Uterus (tissue), 4 donors: ENCODE measurements around the gene CAMK1D. TPM values are rescaled to one million over a fixed set of nuclear protein-coding genes. Genes with fewer than 3 reads are reported as not detected.
"Not testable (repeated sequence)": the region's sequence is repeated elsewhere in the genome, so short reads cannot be mapped to it uniquely, and the experiment has no call there.

Experiments used
- DNase-seq, 2 donors: peaks; one replicate each; pipeline ENCODE4 v3.0.0-alpha.2; 2019 to 2020
- H3K27ac ChIP-seq, 2 donors: fragments of 200-600 bp; sonication (generic); 1 replicate in 1 of 2; 2 replicates in 1 of 2; pipeline ENCODE4 v1.5.1; 2016 to 2018
- H3K27me3 ChIP-seq, 2 donors: fragments of 200-600 bp; sonication (generic); one replicate each; pipeline ENCODE4 v1.5.1; 2018 to 2019; ENCODE audit warnings: control low read depth in 1 of 2
- H3K36me3 ChIP-seq, 2 donors: fragments of 200-600 bp; sonication (generic); one replicate each; pipeline ENCODE4 v1.5.1; 2019; ENCODE audit warnings: control low read depth in 1 of 2
- H3K4me1 ChIP-seq, 2 donors: fragments of 200-600 bp; sonication (generic); one replicate each; pipeline ENCODE4 v1.5.1; 2018 to 2019; ENCODE audit warnings: control low read depth in 1 of 2
- H3K4me3 ChIP-seq, 2 donors: fragments of 200-600 bp; sonication (generic); 1 replicate in 1 of 2; 2 replicates in 1 of 2; pipeline ENCODE4 v1.5.1; 2018 to 2019; ENCODE audit warnings: mild to moderate bottlenecking in 1 of 2
- H3K9me3 ChIP-seq, 2 donors: fragments of 200-600 bp; sonication (generic); one replicate each; pipeline ENCODE4 v1.5.1; 2019; ENCODE audit warnings: control low read depth in 1 of 2
- POLR2A ChIP-seq, 2 donors: fragments of 450-650 bp; IDR thresholded peaks; one replicate each; pipeline ENCODE4 v1.6.1; 2016; ENCODE audit warnings: antibody characterized with exemption in 2 of 2, mild to moderate bottlenecking in 1 of 2, moderate library complexity in 1 of 2
- intact Hi-C: fragments of 100-400 bp; cut with DNase I; formaldehyde crosslinking; loops from one replicate; pipeline ENCODE4 v1.15.1; 2023; ENCODE audit warnings: low total_unique reads
- total RNA-seq, 4 donors: library from RNA; depleted of rRNA in 3 of 4; stranded (reverse); fragments of >200 nt in 3 of 4; gene quantifications; one replicate each; pipeline versions ENCODE4 v1.1.0 to v1.2.4, GENCODE V29; 2014 to 2023
- TF ChIP-seq, protein P1 (sequence below), 4 experiments: fragments of 200-600 bp in 2 of 4; fragments of 450-650 bp in 2 of 4; sonication (generic) in 2 of 4; IDR thresholded peaks; one replicate each; pipeline ENCODE4 v1.5.1; 2016 to 2019; ENCODE audit warnings: antibody characterized with exemption in 4 of 4, mild to moderate bottlenecking in 2 of 4, moderate library complexity in 1 of 4
- donor health status: DM: yes; HTN: yes; CAD: no.

The CAMK1D gene
- total RNA-seq, 4 donors from 2014 or later = 3.5 to 48.4 (median 10.8) TPM

DNA sequence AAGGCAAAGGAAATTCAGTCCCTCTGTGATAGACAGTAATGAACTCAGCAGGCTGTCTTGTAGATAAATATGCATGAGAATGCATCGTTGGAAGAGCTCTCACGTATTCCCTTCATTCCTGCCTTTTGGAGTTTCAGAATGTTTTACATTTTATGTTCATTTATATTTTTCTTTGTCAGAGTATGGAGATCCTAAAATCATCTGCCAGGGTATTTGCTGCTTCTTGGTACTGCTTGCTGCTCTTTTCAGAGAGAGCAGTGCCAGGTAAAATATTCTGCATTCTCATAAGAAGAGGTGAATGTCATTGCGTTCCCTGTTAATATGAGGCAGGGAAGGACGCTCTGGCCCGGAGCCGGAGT lies 362.0 kb downstream of the CAMK1D start:
- TF ChIP-seq POLR2A (IDR thresholded peaks at IDR 0.05) = no peak
- TF ChIP-seq, protein P1, sequence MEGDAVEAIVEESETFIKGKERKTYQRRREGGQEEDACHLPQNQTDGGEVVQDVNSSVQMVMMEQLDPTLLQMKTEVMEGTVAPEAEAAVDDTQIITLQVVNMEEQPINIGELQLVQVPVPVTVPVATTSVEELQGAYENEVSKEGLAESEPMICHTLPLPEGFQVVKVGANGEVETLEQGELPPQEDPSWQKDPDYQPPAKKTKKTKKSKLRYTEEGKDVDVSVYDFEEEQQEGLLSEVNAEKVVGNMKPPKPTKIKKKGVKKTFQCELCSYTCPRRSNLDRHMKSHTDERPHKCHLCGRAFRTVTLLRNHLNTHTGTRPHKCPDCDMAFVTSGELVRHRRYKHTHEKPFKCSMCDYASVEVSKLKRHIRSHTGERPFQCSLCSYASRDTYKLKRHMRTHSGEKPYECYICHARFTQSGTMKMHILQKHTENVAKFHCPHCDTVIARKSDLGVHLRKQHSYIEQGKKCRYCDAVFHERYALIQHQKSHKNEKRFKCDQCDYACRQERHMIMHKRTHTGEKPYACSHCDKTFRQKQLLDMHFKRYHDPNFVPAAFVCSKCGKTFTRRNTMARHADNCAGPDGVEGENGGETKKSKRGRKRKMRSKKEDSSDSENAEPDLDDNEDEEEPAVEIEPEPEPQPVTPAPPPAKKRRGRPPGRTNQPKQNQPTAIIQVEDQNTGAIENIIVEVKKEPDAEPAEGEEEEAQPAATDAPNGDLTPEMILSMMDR (IDR thresholded peaks at IDR 0.05) = no peak
- Histone ChIP-seq H3K9me3 (no peaks in the 10 kb centered on the region), H3K36me3 (no peaks in the 10 kb centered on the region), H3K27ac (peak overlapping the region in 1 of 2 donors; percentile 27), H3K4me3 (no peak overlapping the region), H3K4me1 (peaks cover 0 to 10% of the 10 kb centered on the region in 2 donors), H3K27me3 (no peaks in the 10 kb centered on the region)
- intact Hi-C loops = no loop called here
- no peak for DNase-seq

DNA sequence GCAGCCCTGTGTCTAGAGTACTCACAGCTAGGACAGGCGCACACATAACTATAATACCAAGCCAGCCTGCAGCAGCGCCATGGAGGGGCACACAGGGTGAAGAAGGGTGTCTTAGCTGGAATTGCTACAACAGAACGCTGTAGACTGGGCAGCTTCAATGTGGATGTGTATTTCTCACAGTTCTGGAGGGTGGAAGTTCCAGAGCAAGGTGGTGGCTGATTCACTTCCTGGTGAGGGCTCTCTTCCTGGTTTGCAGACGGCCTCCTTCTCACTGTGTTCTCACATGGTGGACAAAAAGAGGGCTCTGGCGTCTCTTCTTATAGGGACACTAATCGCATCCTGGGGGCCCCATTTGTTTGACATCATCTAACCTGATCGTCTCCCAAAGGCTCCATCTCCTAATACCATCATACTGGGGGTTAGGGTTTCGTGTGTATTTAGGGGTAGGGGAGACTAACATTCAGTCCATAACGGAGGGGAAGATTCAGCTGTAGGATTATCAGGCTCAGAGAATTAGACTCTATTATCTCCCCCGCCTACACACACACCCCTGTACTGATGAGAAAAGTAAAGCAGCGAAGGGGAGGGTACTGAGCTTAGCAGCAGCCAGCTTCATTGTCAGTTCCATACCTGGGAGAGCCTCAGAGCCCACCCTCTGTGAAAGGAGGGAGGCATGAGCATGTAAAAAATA lies 363.1 kb downstream of the CAMK1D start:
- Histone ChIP-seq H3K36me3 (no peaks in the 10 kb centered on the region), H3K9me3 (no peaks in the 10 kb centered on the region), H3K4me3 (no peak overlapping the region), H3K27ac (no peak overlapping the region), H3K27me3 (no peaks in the 10 kb centered on the region), H3K4me1 (peaks cover 0 to 10% of the 10 kb centered on the region in 2 donors)
- DNase-seq = no peak
- intact Hi-C loops = no loop called here
- TF ChIP-seq POLR2A (IDR thresholded peaks at IDR 0.05) = no peak
- TF ChIP-seq, protein P1 (IDR thresholded peaks at IDR 0.05) = no peak

DNA sequence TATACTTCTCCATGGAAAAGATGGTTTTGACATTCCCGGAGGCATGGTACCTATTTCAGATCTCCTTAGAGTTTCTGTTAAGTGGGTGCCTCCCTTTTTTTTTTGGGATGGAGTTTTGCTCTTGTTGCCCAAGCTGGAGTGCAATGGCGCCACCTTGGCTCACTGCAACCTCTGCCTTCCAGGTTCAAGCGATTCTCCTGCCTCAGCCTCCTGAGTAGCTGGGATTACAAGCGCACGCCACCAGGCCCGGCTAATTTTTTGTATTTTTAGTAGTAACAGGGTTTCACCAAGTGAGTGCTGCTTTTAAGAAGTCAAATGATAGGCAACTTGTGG lies 363.6 kb downstream of the CAMK1D start:
- H3K27me3 ChIP-seq, intact Hi-C loops, H3K4me1 ChIP-seq, H3K9me3 ChIP-seq, DNase-seq, H3K36me3 ChIP-seq, H3K27ac ChIP-seq, H3K4me3 ChIP-seq: not testable (repeated sequence)

DNA sequence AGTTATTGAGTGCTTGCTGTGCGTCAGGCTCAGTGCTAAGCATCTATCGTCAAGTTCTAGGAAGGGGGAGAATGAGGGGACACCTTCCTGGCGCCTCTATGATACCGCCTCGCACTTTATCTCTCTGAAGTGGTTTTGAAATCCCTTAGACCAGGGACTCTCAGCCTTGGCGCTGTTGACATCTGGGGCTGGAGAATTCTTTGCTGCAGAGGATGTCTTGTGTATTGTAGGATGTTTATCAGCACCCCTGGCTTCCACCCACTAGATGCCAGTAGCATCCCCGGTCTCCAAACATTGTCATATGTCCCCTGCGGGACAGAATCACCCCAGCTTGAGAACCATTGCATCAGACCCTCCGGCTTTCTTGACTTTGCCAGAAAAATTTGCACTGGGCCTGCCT lies 366.7 kb downstream of the CAMK1D start:
- Histone ChIP-seq H3K4me3 (no peak overlapping the region), H3K4me1 (no peaks in the 10 kb centered on the region), H3K27me3 (no peaks in the 10 kb centered on the region), H3K36me3 (no peaks in the 10 kb centered on the region), H3K27ac (no peak overlapping the region), H3K9me3 (no peaks in the 10 kb centered on the region)
- DNase-seq = no peak
- TF ChIP-seq POLR2A (IDR thresholded peaks at IDR 0.05) = no peak
- TF ChIP-seq, protein P1 (IDR thresholded peaks at IDR 0.05) = no peak
- intact Hi-C loops = no loop called here

DNA sequence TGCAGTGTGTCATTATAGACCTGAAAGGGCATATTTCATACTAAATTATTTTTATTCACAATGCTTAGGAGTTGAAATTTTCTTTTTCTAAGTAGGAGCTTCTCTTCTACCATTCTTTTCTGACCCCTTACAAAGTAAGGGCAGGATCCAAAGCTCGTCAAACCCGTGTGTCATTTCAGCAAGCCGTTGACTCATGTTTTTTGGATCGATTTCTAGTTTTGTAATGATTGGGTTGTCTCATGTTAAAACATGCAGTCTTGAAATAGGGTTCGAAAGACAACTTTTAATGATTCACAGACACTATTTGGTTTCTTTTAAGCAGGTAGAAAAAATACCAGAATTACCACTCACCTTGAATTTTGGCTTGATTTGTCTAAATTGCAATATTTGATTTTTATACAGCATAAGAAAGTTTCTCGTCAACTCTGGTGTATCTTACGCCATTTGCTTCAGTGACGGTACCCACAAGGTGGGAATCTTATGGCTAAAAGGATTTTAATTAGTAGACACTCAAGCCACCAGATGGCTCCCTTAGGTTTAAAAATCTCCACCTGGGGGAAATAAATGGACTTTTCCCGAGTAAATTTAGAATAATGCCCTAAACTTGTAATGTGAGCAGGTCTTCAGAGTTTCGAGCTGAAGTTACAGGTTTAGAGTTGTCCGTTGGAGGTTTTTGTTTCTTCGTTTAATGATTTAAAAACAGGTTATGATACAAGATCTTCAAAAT lies 368.8 kb downstream of the CAMK1D start:
- Histone ChIP-seq H3K4me3 (no peak overlapping the region), H3K36me3 (no peaks in the 10 kb centered on the region), H3K4me1 (no peaks in the 10 kb centered on the region), H3K27ac (no peak overlapping the region), H3K27me3 (no peaks in the 10 kb centered on the region), H3K9me3 (no peaks in the 10 kb centered on the region)
- DNase-seq = no peak
- intact Hi-C loops = no loop called here
- TF ChIP-seq POLR2A (IDR thresholded peaks at IDR 0.05) = no peak
- TF ChIP-seq, protein P1 (IDR thresholded peaks at IDR 0.05) = peak; percentile 13 to 41 (median 24)
